Measurements from ENCODE around the gene IL17F. TPM values are rescaled to one million over a fixed set of nuclear protein-coding genes. Genes with fewer than 3 reads are reported as not detected.

IL17F gene
- total RNA-seq, 2 experiments from 2014 or later: not detected

- POLR2A ChIA-PET: no interaction called here
- no peaks in the 10 kb centered on the region for H3K4me1 Mint-ChIP-seq (ENCODE audit: low read depth)
- H3K36me3 Mint-ChIP-seq (ENCODE audit: low read depth): no peaks in the 10 kb centered on the region
- H3K9me3 Mint-ChIP-seq (ENCODE audit: insufficient read depth): no peaks in the 10 kb centered on the region
- no peak for ATAC-seq
- H3K27ac Mint-ChIP-seq: no peak overlapping the region
- peaks cover 54% of the 10 kb centered on the region for H3K27me3 Mint-ChIP-seq (ENCODE audit: low read depth)
- H3K4me3 Mint-ChIP-seq: no peak overlapping the region
- DNase-seq: no peak
- CTCF ChIA-PET: interaction anchor here (1.3 kb wide), 1 partner anchor 18 kb away, joined by 3 read pairs; no protein-coding TSS in a partner anchor
Observed at GRCh38 chr6:52245425-52245824, 1.1 kb upstream of the IL17F start.

GRCh38 chr6:52243282-52243893 is 912 bp downstream of the IL17F start:
- H3K27ac Mint-ChIP-seq: no peak overlapping the region
- peaks cover 47% of the 10 kb centered on the region for H3K27me3 Mint-ChIP-seq (ENCODE audit: low read depth)
- no peaks in the 10 kb centered on the region for H3K36me3 Mint-ChIP-seq (ENCODE audit: low read depth)
- H3K4me3 Mint-ChIP-seq: no peak overlapping the region
- POLR2A ChIA-PET: no interaction called here
- H3K4me1 Mint-ChIP-seq (ENCODE audit: low read depth): no peaks in the 10 kb centered on the region
- DNase-seq (no peak), ATAC-seq (no peak)
- CTCF ChIA-PET: interaction anchor here (1.6 kb wide), 1 partner anchor 72 kb away, joined by 3 read pairs; no protein-coding TSS in a partner anchor
- no peaks in the 10 kb centered on the region for H3K9me3 Mint-ChIP-seq (ENCODE audit: insufficient read depth)

- no peaks in the 10 kb centered on the region for H3K36me3 Mint-ChIP-seq (ENCODE audit: low read depth)
- peaks cover 51% of the 10 kb centered on the region for H3K27me3 Mint-ChIP-seq (ENCODE audit: low read depth)
- no peak overlapping the region for H3K27ac Mint-ChIP-seq
- H3K4me1 Mint-ChIP-seq (ENCODE audit: low read depth): no peaks in the 10 kb centered on the region
- no peak overlapping the region for H3K4me3 Mint-ChIP-seq
- ChIA-PET CTCF (interaction anchor here (1.2 to 1.8 kb wide), 3 partner anchors 8 to 70 kb away, joined by 3 to 7 read pairs (median 4); no protein-coding TSS in a partner anchor), POLR2A (interaction anchor here (0.5 kb wide), 1 partner anchor 433 kb away, joined by 3 read pairs; no protein-coding TSS in a partner anchor)
- H3K9me3 Mint-ChIP-seq (ENCODE audit: insufficient read depth): no peaks in the 10 kb centered on the region
- DNase-seq: no peak
- ATAC-seq: no peak
Observed at GRCh38 chr6:52241819-52242218, 2.5 kb downstream of the IL17F start.

- ChIA-PET CTCF (interaction anchor here (0.8 to 2.2 kb wide), 6 partner anchors 8 to 170 kb away, joined by 3 to 12 read pairs (median 4); no protein-coding TSS in a partner anchor), POLR2A (no interaction called here)
- Mint-ChIP-seq H3K9me3 (ENCODE audit: insufficient read depth) (no peaks in the 10 kb centered on the region), H3K4me1 (ENCODE audit: low read depth) (peaks cover 12% of the 10 kb centered on the region), H3K27ac (no peak overlapping the region), H3K36me3 (ENCODE audit: low read depth) (no peaks in the 10 kb centered on the region), H3K4me3 (no peak overlapping the region), H3K27me3 (ENCODE audit: low read depth) (peaks cover 68% of the 10 kb centered on the region)
- ATAC-seq (no peak), DNase-seq (peak; percentile 27)
Observed at GRCh38 chr6:52233975-52234823, 10.1 kb downstream of the IL17F start.

GRCh38 chr6:52233005-52233404 is 11.3 kb downstream of the IL17F start:
- DNase-seq (no peak), ATAC-seq (no peak)
- H3K9me3 Mint-ChIP-seq (ENCODE audit: insufficient read depth): no peaks in the 10 kb centered on the region
- peaks cover 70% of the 10 kb centered on the region for H3K27me3 Mint-ChIP-seq (ENCODE audit: low read depth)
- CTCF ChIA-PET: interaction anchor here (0.9 to 2.2 kb wide), 4 partner anchors 9 to 70 kb away, joined by 3 to 12 read pairs (median 6); no protein-coding TSS in a partner anchor
- POLR2A ChIA-PET: interaction anchor here (0.6 kb wide), 1 partner anchor 299 kb away, joined by 3 read pairs; no protein-coding TSS in a partner anchor
- no peaks in the 10 kb centered on the region for H3K36me3 Mint-ChIP-seq (ENCODE audit: low read depth)
- peaks cover 15% of the 10 kb centered on the region for H3K4me1 Mint-ChIP-seq (ENCODE audit: low read depth)
- H3K4me3 Mint-ChIP-seq: no peak overlapping the region
- no peak overlapping the region for H3K27ac Mint-ChIP-seq

- H3K9me3 Mint-ChIP-seq (ENCODE audit: insufficient read depth): no peaks in the 10 kb centered on the region
- DNase-seq: peak; percentile 70
- no peak overlapping the region for H3K27ac Mint-ChIP-seq
- no peaks in the 10 kb centered on the region for H3K36me3 Mint-ChIP-seq (ENCODE audit: low read depth)
- ChIA-PET CTCF (interaction anchor here (1.2 kb wide), 1 partner anchor 19 kb away, joined by 4 read pairs; no protein-coding TSS in a partner anchor), POLR2A (no interaction called here)
- peaks cover 59% of the 10 kb centered on the region for H3K27me3 Mint-ChIP-seq (ENCODE audit: low read depth)
- H3K4me1 Mint-ChIP-seq (ENCODE audit: low read depth): peaks cover 27% of the 10 kb centered on the region
- ATAC-seq: peak; percentile 55
- no peak overlapping the region for H3K4me3 Mint-ChIP-seq
Observed at GRCh38 chr6:52231406-52232127, 12.7 kb downstream of the IL17F start.

- ATAC-seq (no peak), DNase-seq (no peak)
- POLR2A ChIA-PET: no interaction called here
- peaks cover 55% of the 10 kb centered on the region for H3K27me3 Mint-ChIP-seq (ENCODE audit: low read depth)
- no peaks in the 10 kb centered on the region for H3K9me3 Mint-ChIP-seq (ENCODE audit: insufficient read depth)
- CTCF ChIA-PET: interaction anchor here (0.8 to 1.5 kb wide), 3 partner anchors 20 to 167 kb away, joined by 3 to 4 read pairs (median 4); no protein-coding TSS in a partner anchor
- H3K4me3 Mint-ChIP-seq: no peak overlapping the region
- H3K4me1 Mint-ChIP-seq (ENCODE audit: low read depth): peaks cover 27% of the 10 kb centered on the region
- no peak overlapping the region for H3K27ac Mint-ChIP-seq
- H3K36me3 Mint-ChIP-seq (ENCODE audit: low read depth): no peaks in the 10 kb centered on the region
Observed at GRCh38 chr6:52230685-52231084, 13.6 kb downstream of the IL17F start.

GRCh38 chr6:52227495-52227894 is 16.8 kb downstream of the IL17F start:
- ATAC-seq (peak; percentile 95), DNase-seq (peak; percentile 77)
- Mint-ChIP-seq H3K27ac (no peak overlapping the region), H3K9me3 (ENCODE audit: insufficient read depth) (no peaks in the 10 kb centered on the region), H3K4me3 (no peak overlapping the region), H3K27me3 (ENCODE audit: low read depth) (peaks cover 57% of the 10 kb centered on the region), H3K36me3 (ENCODE audit: low read depth) (no peaks in the 10 kb centered on the region), H3K4me1 (ENCODE audit: low read depth) (peaks cover 27% of the 10 kb centered on the region)
- ChIA-PET CTCF (interaction anchor here (1.0 to 1.4 kb wide), 2 partner anchors 14 to 36 kb away, joined by 3 read pairs; no protein-coding TSS in a partner anchor), POLR2A (no interaction called here)

- ChIA-PET CTCF (interaction anchor here (1.1 kb wide), 1 partner anchor 59 kb away, joined by 3 read pairs; no protein-coding TSS in a partner anchor), POLR2A (no interaction called here)
- no peaks in the 10 kb centered on the region for H3K9me3 Mint-ChIP-seq (ENCODE audit: insufficient read depth)
- H3K4me3 Mint-ChIP-seq: no peak overlapping the region
- ATAC-seq (peak; percentile 67), DNase-seq (peak; percentile 44)
- peaks cover 7% of the 10 kb centered on the region for H3K4me1 Mint-ChIP-seq (ENCODE audit: low read depth)
- no peaks in the 10 kb centered on the region for H3K36me3 Mint-ChIP-seq (ENCODE audit: low read depth)
- no peak overlapping the region for H3K27ac Mint-ChIP-seq
- H3K27me3 Mint-ChIP-seq (ENCODE audit: low read depth): peaks cover 58% of the 10 kb centered on the region
Observed at GRCh38 chr6:52221302-52221701, 23.0 kb downstream of the IL17F start.

- H3K4me3 Mint-ChIP-seq: no peak overlapping the region
- CTCF ChIA-PET: no interaction called here
Observed at GRCh38 chr6:52217761-52218160, 26.5 kb downstream of the IL17F start.

GRCh38 chr6:52216932-52217575 is 27.2 kb downstream of the IL17F start:
- ChIA-PET POLR2A (no interaction called here), CTCF (no interaction called here)
- DNase-seq: no peak
- no peaks in the 10 kb centered on the region for H3K36me3 Mint-ChIP-seq (ENCODE audit: low read depth)
- no peak for ATAC-seq
- peaks cover 38% of the 10 kb centered on the region for H3K27me3 Mint-ChIP-seq (ENCODE audit: low read depth)
- H3K9me3 Mint-ChIP-seq (ENCODE audit: insufficient read depth): no peaks in the 10 kb centered on the region
- H3K4me1 Mint-ChIP-seq (ENCODE audit: low read depth): peaks cover 7% of the 10 kb centered on the region
- no peak overlapping the region for H3K4me3 Mint-ChIP-seq
- no peak overlapping the region for H3K27ac Mint-ChIP-seq

More at GRCh38 chr6:52217761-52218160, 26.5 kb downstream of the IL17F start:
- no peak for DNase-seq
- Mint-ChIP-seq H3K9me3 (ENCODE audit: insufficient read depth) (no peaks in the 10 kb centered on the region), H3K36me3 (ENCODE audit: low read depth) (no peaks in the 10 kb centered on the region), H3K27ac (no peak overlapping the region), H3K27me3 (ENCODE audit: low read depth) (peaks cover 36% of the 10 kb centered on the region), H3K4me1 (ENCODE audit: low read depth) (peaks cover 7% of the 10 kb centered on the region)
- POLR2A ChIA-PET: no interaction called here
- no peak for ATAC-seq
